GM12891 (cell line): ENCODE results near the gene TMSB15A.

Experiments
- POLR2A ChIP-seq: IDR thresholded peaks from 2 replicates; pipeline ENCODE4 v1.6.1; 2011; ENCODE audit warnings: low read depth, low read length, control low read depth
- SPI1 ChIP-seq: IDR thresholded peaks from 2 replicates; pipeline ENCODE4 v1.6.1; 2011; ENCODE audit warnings: low read depth, low read length, control low read depth
- TAF1 ChIP-seq: IDR thresholded peaks from 2 replicates; pipeline ENCODE4 v1.6.1; 2011; ENCODE audit warnings: low read depth, low read length, control low read depth

DNA sequence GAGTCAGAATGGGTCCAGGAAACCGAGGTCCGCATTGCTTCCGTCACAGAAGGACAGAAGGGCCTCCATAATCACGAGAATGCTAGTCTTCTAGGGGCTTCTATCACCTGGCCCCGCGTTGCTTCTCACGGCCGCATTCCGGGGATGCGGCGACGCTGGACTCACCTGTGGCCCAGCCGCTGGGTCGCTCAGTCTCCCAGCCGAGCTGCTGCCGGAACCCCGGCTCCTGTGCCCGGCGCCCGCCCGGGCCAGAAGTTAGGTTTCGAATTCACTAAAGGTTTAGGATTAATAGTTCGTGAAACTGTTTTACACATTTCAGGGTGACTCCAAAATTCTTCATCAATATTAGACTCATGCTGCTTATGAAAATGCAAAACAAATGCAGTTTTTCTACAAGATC, 31.7 kb upstream of the TMSB15A start:
- TF ChIP-seq POLR2A (no peak), TAF1 (no peak), SPI1 (no peak)
